Sigmoid colon (tissue), 7 donors: ENCODE results near the gene EXOC1. TPM values are rescaled to one million over a fixed set of nuclear protein-coding genes. Genes with fewer than 3 reads are reported as not detected.

Source experiments
- DNase-seq: peaks from one replicate; pipeline ENCODE4 v3.0.0-alpha.2; 2019
- H3K27ac ChIP-seq, 4 donors: fragments of 200-600 bp; sonication (generic); one replicate each; pipeline ENCODE4 v1.5.1; 2016 to 2019; ENCODE audit warnings: mild to moderate bottlenecking in 1 of 4
- H3K27me3 ChIP-seq, 3 donors: fragments of 200-600 bp; sonication (generic); one replicate each; pipeline ENCODE4 v1.5.1; 2019; ENCODE audit warnings: mild to moderate bottlenecking in 1 of 3
- H3K36me3 ChIP-seq, 4 donors: fragments of 200-600 bp; sonication (generic); one replicate each; pipeline ENCODE4 v1.5.1; 2016 to 2019
- H3K4me1 ChIP-seq, 4 donors: fragments of 200-600 bp; sonication (generic); one replicate each; pipeline ENCODE4 v1.5.1; 2017 to 2019
- H3K4me3 ChIP-seq, 4 donors: fragments of 200-600 bp; sonication (generic); one replicate each; pipeline ENCODE4 v1.5.1; 2017 to 2019; ENCODE audit warnings: mild to moderate bottlenecking in 2 of 4, moderate library complexity in 1 of 4
- H3K9me3 ChIP-seq, 4 donors: fragments of 200-600 bp in 3 of 4; sonication (generic) in 3 of 4; one replicate each; pipeline versions ENCODE4 v1.5.1 to v1.6.1; 2013 to 2019
- EP300 ChIP-seq, 4 donors: sonication (generic); formaldehyde crosslinking; IDR thresholded peaks; one replicate each; pipeline ENCODE4 v1.6.1; 2017; ENCODE audit warnings: antibody characterized with exemption in 4 of 4
- POLR2A ChIP-seq, 2 donors: fragments of 450-650 bp; IDR thresholded peaks; one replicate each; pipeline ENCODE4 v1.6.1; 2016; ENCODE audit warnings: antibody characterized with exemption in 2 of 2, mild to moderate bottlenecking in 2 of 2, moderate library complexity in 2 of 2
- POLR2AphosphoS5 ChIP-seq, 4 donors: sonication (generic); formaldehyde crosslinking; IDR thresholded peaks; one replicate each; pipeline ENCODE4 v1.6.1; 2017; ENCODE audit warnings: antibody characterized with exemption in 4 of 4
- WGBS, 2 donors: extraction: QIAGEN DNeasy Blood & Tissue Kit; methylation state at CpG; one replicate each; pipeline ENCODE4 v1.1.7; 2013; 5-methylcytosine and 5-hydroxymethylcytosine counted together
- intact Hi-C: fragments of 100-400 bp; cut with DNase I; formaldehyde crosslinking; loops from one replicate; pipeline ENCODE4 v1.15.1; 2023
- polyA plus RNA-seq, 3 donors: library from polyadenylated mRNA; stranded (reverse); fragments of 200-250 nt; gene quantifications; one replicate each; pipeline ENCODE4 v1.2.3, GENCODE V29; 2013
- total RNA-seq, 4 donors: library from RNA; depleted of rRNA; stranded (reverse); fragments of >200 nt; gene quantifications; one replicate each; pipeline ENCODE4 v1.1.0, GENCODE V29; 2016
- TF ChIP-seq, protein P1 (sequence below), 4 experiments: fragments of 450-650 bp in 3 of 4; fragments of 200-600 bp in 1 of 4; IDR thresholded peaks; one replicate each; pipeline ENCODE4 v1.5.1; 2016 to 2019; ENCODE audit warnings: antibody characterized with exemption in 4 of 4, mild to moderate bottlenecking in 3 of 4, moderate library complexity in 2 of 4
- donor health status: healthy with polysubstance abuse.
- donor health status: Bipolar disorder and iron deficiency.
- donor health status: healthy.

The EXOC1 gene
- total and polyA plus RNA-seq, 7 donors, result 14.5 to 49.0 (median 18.3) TPM

DNA sequence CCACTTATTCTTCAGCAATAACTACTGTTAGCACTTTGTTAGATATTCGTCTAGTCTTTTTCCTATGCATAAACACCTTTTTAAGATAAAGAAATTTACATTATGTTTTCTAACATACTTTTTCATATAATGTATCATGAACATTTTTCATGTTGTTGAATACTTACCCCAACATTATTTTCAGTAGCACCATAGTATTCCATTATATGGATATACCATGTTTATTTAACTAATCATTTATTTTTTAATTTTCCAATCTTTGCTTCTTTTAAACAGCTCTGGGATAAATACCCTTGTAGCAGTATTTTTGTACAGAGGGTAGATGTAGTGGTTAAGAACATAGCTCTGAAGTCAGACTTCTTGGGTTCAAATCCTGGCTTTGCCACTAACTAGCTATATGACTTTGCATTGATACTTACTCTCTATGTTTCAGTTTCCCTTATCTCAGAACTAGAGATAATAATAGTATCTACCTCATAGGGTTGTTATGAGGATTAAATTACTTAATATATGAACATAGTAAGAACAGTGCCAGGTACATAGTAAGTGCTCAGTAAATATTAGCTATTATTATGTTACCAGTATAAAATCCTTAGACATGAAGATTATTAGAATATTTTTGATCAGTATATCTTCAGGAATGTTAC lies 11.3 kb downstream of the EXOC1 start:
- WGBS, 2 donors, result 98 to 99% methylated on average over 1 of the region's 1 CpG
- Histone ChIP-seq H3K36me3 (peaks cover 6 to 61% (median 17%) of the 10 kb centered on the region in 4 donors), H3K4me3 (no peak overlapping the region), H3K27me3 (no peaks in the 10 kb centered on the region), H3K4me1 (peaks cover 0 to 22% (median 7%) of the 10 kb centered on the region in 4 donors), H3K9me3 (no peaks in the 10 kb centered on the region), H3K27ac (peak overlapping the region in 1 of 4 donors; percentile 54)
- intact Hi-C loops, result no loop called here
- TF ChIP-seq, protein P1, sequence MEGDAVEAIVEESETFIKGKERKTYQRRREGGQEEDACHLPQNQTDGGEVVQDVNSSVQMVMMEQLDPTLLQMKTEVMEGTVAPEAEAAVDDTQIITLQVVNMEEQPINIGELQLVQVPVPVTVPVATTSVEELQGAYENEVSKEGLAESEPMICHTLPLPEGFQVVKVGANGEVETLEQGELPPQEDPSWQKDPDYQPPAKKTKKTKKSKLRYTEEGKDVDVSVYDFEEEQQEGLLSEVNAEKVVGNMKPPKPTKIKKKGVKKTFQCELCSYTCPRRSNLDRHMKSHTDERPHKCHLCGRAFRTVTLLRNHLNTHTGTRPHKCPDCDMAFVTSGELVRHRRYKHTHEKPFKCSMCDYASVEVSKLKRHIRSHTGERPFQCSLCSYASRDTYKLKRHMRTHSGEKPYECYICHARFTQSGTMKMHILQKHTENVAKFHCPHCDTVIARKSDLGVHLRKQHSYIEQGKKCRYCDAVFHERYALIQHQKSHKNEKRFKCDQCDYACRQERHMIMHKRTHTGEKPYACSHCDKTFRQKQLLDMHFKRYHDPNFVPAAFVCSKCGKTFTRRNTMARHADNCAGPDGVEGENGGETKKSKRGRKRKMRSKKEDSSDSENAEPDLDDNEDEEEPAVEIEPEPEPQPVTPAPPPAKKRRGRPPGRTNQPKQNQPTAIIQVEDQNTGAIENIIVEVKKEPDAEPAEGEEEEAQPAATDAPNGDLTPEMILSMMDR (IDR thresholded peaks at IDR 0.05), result no peak
- TF ChIP-seq EP300 (IDR thresholded peaks at IDR 0.05), result no peak
- no peak for DNase-seq

DNA sequence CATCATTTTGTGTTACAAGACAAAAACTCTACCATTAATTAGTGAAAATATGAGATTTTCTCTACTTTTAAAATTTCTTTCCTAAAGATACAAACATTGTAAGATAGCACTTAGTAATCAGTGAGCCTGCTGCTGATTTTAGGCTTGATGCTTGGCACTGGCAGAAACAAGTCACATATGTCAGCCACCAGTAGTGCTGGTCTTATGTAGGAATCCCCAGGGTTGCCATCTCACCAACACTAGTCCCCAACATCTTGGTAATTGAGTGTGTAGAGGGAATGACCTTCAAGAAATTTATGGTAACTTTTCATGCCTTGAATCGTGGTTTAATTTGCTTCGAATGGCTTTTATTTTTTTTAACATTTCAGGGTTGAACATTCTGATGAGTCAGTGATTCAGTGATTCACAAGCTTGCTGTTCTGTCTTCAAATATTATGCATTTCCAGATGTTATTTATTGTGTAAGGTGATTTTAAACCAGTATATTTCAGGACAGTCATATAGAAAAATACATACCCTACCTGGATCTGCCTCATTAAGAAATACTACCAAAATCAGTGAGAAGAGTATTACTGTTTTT lies 11.9 kb downstream of the EXOC1 start:
- H3K4me1 ChIP-seq, result peaks cover 0 to 22% (median 7%) of the 10 kb centered on the region in 4 donors
- peak overlapping the region in 3 of 4 donors; percentile 54 to 67 (median 56) for H3K27ac ChIP-seq
- peaks cover 6 to 65% (median 18%) of the 10 kb centered on the region in 4 donors for H3K36me3 ChIP-seq
- no peaks in the 10 kb centered on the region for H3K27me3 ChIP-seq
- TF ChIP-seq EP300 (IDR thresholded peaks at IDR 0.05) (no peak), POLR2A (IDR thresholded peaks at IDR 0.05) (no peak), POLR2AphosphoS5 (IDR thresholded peaks at IDR 0.05) (no peak)
- TF ChIP-seq, protein P1 (IDR thresholded peaks at IDR 0.05), result no peak
- WGBS, 2 donors, result 69 to 75% methylated on average over 2 of the region's 2 CpGs
- intact Hi-C loops, result no loop called here
- no peaks in the 10 kb centered on the region for H3K9me3 ChIP-seq
- H3K4me3 ChIP-seq, result no peak overlapping the region
- no peak for DNase-seq

DNA sequence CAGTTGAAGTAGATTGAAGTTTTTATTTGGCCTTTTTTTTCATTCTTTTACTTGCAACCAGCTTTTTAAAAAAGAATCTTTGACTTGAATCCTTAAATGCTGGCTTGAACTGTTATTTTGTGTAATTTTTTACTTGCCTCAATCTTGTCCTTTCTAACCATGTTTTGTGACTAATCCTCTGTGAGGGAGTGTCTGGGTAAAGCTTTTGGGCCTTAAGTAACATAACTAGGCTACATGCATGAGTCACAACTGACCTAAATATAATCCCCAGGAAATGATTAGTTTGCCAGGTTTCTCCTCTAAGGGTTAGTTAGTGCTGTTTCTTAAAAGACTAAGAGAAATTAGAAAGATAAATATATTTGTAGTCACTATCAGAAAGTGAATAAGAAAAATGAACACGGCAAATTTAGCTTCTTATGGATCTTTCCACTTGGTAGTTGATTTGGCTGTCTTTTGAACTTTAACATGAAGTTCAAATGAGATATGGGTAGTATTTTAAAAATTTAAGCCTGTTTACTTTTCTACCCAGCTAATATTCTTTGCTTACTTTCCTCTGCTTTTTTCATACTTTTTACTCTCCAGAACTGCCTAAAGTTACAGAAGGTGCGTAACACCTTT lies 13.0 kb downstream of the EXOC1 start:
- intact Hi-C loops, result no loop called here
- peaks cover 0 to 22% (median 7%) of the 10 kb centered on the region in 4 donors for H3K4me1 ChIP-seq

DNA sequence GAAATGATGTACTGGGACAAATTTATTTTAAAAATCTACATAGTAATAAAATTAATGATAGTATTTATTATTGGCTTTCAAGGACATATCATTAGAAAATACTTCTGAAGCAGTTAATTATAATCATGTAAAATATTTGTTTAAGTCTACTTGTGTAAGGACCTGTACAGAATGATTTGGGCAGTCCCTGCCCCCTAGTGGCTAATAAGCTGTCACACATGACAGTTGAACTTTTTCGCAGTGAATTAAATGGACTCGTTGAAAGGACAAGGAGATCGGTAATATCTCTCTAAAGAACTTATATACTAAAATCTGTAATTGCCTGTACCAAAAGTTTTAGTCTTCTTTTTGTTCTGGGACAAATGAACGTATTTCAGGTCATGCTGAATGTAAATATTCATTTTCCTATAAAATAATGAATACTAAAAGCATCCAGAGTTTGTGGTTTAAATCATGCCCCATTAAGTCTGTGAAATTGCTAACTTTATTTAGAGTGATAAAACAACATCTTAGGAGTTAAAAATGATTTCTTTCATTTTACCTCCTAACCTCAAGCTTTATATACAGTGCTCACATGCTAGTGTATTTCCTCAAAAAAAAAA lies 13.6 kb downstream of the EXOC1 start:
- H3K36me3 ChIP-seq, result peaks cover 6 to 70% (median 26%) of the 10 kb centered on the region in 4 donors

More for the DNA sequence above, 13.0 kb downstream of the EXOC1 start:
- WGBS, 2 donors, result 57 to 63% methylated on average over 2 of the region's 2 CpGs
- H3K4me3 ChIP-seq, result no peak overlapping the region
- H3K36me3 ChIP-seq, result peaks cover 6 to 65% (median 22%) of the 10 kb centered on the region in 4 donors
- no peaks in the 10 kb centered on the region for H3K27me3 ChIP-seq
- no peaks in the 10 kb centered on the region for H3K9me3 ChIP-seq
- H3K27ac ChIP-seq, result peak overlapping the region; percentile 20 to 67 (median 55)
- no peak for DNase-seq
- TF ChIP-seq POLR2AphosphoS5 (IDR thresholded peaks at IDR 0.05), result peak in 1 of 4 donors; percentile 35
- TF ChIP-seq, protein P1 (IDR thresholded peaks at IDR 0.05), result no peak

More for the DNA sequence above, 13.6 kb downstream of the EXOC1 start:
- Histone ChIP-seq H3K9me3 (no peaks in the 10 kb centered on the region), H3K4me1 (peaks cover 0 to 22% (median 7%) of the 10 kb centered on the region in 4 donors), H3K27me3 (no peaks in the 10 kb centered on the region), H3K4me3 (no peak overlapping the region), H3K27ac (peak overlapping the region; percentile 20 to 67 (median 55))
- 6 to 13% methylated on average over 4 of the region's 4 CpGs for WGBS, 2 donors
- intact Hi-C loops, result no loop called here
- no peak for DNase-seq
- TF ChIP-seq POLR2AphosphoS5 (IDR thresholded peaks at IDR 0.05), result no peak
- TF ChIP-seq, protein P1 (IDR thresholded peaks at IDR 0.05), result peak in 3 of 4 experiments; percentile 64 to 82 (median 74)
- TF ChIP-seq EP300 (IDR thresholded peaks at IDR 0.05), result no peak
